SK-N-SH (cell line): ENCODE measurements around the gene DOK3. TPM values are rescaled to one million over a fixed set of nuclear protein-coding genes. Genes with fewer than 3 reads are reported as not detected.

Experiments used
- CTCF ChIA-PET: fragments of 300-600, 350-600 bp; formaldehyde crosslinking; extraction: SDS; loops from one replicate; lab custom pipeline; 2021; lab: Yijun Ruan, JAX
- POLR2A ChIA-PET: fragments of 350-600 bp; sonication (Branson Sonifier 250); formaldehyde crosslinking; extraction: SDS; loops from one replicate; lab custom pipeline; 2020; ENCODE audit warnings: antibody characterized with exemption, inconsistent platforms; lab: Yijun Ruan, JAX
- DNase-seq: peaks from one replicate; pipeline ENCODE4 v3.0.0; 2012
- H2AFZ ChIP-seq: fragments of 200-600 bp; sonication (generic); 2 replicates; pipeline ENCODE4 v1.8.1; 2016; ENCODE audit warnings: antibody characterized with exemption, mild to moderate bottlenecking, low read depth
- H3F3A ChIP-seq: fragments of 200-600 bp; sonication (generic); replicated peaks from 2 replicates; pipeline ENCODE3; 2016; ENCODE audit warnings: antibody characterized with exemption, mild to moderate bottlenecking; ENCODE audit not compliant: insufficient read depth
- H3K27ac ChIP-seq, 2 experiments: fragments of 200-500 bp in 1 of 2; fragments of 200-600 bp in 1 of 2; sonication (Bioruptor generic) in 1 of 2; sonication (generic), shearing (Covaris generic) in 1 of 2; 2 replicates each; pipeline versions ENCODE4 v1.5.1 to v1.6.1; 2014 to 2016; ENCODE audit warnings: low read depth in 2 of 2, inconsistent platforms in 1 of 2, low read length in 1 of 2, mild to moderate bottlenecking in 1 of 2, mixed read lengths in 1 of 2
- H3K27me3 ChIP-seq: fragments of 200-600 bp; sonication (generic), shearing (Covaris generic); 2 replicates; pipeline ENCODE4 v1.6.1; 2016; ENCODE audit warnings: mixed run types; ENCODE audit not compliant: insufficient read depth
- H3K36me3 ChIP-seq, 2 experiments: fragments of 200-500 bp in 1 of 2; fragments of 200-600 bp in 1 of 2; sonication (Bioruptor generic) in 1 of 2; sonication (generic) in 1 of 2; replicated peaks in 1 of 2; 2 replicates each; pipeline versions ENCODE3 to v1.5.1; 2014 to 2016; ENCODE audit warnings: low read length in 1 of 2, mild to moderate bottlenecking in 1 of 2; ENCODE audit not compliant: insufficient read depth in 2 of 2, control insufficient read depth in 1 of 2
- H3K4me1 ChIP-seq, 2 experiments: fragments of 200-500 bp in 1 of 2; fragments of 200-600 bp in 1 of 2; sonication (Bioruptor generic) in 1 of 2; sonication (generic), shearing (Covaris generic) in 1 of 2; 2 replicates each; pipeline versions ENCODE4 v1.5.1 to v1.6.1; 2014 to 2016; ENCODE audit warnings: low read depth in 1 of 2, low read length in 1 of 2, mixed run types in 1 of 2; ENCODE audit not compliant: insufficient read depth in 2 of 2, control insufficient read depth in 1 of 2
- H3K4me2 ChIP-seq: fragments of 200-600 bp; sonication (generic), shearing (Covaris generic); 2 replicates; pipeline ENCODE4 v1.6.1; 2017; ENCODE audit warnings: mixed run types
- H3K4me3 ChIP-seq, 2 experiments: fragments of 200-500 bp in 1 of 2; fragments of 200-600 bp in 1 of 2; sonication (Bioruptor generic) in 1 of 2; sonication (generic), shearing (Covaris generic) in 1 of 2; 2 replicates each; pipeline versions ENCODE4 v1.5.1 to v1.8.1; 2014 to 2016; ENCODE audit warnings: low read depth in 2 of 2, inconsistent platforms in 1 of 2, low read length in 1 of 2, mild to moderate bottlenecking in 1 of 2, mixed read lengths in 1 of 2, moderate library complexity in 1 of 2
- H3K79me2 ChIP-seq: fragments of 200-600 bp; sonication (generic); 2 replicates; pipeline ENCODE4 v1.8.1; 2017; ENCODE audit warnings: mild to moderate bottlenecking; ENCODE audit not compliant: insufficient read depth
- H3K9ac ChIP-seq: fragments of 200-600 bp; sonication (generic); 2 replicates; pipeline ENCODE4 v1.6.1; 2017; ENCODE audit warnings: mixed run types
- H3K9me2 ChIP-seq: fragments of 200-600 bp; sonication (generic); 2 replicates; pipeline ENCODE4 v1.6.1; 2017; ENCODE audit warnings: mixed run types
- H3K9me3 ChIP-seq: fragments of 200-600 bp; sonication (generic); 2 replicates; pipeline ENCODE4 v1.6.1; 2017; ENCODE audit warnings: mixed run types, mild to moderate bottlenecking, moderate library complexity
- H4K20me1 ChIP-seq: fragments of 200-600 bp; sonication (generic); 2 replicates; pipeline ENCODE4 v1.6.1; 2017; ENCODE audit warnings: mild to moderate bottlenecking, mixed run types; ENCODE audit not compliant: insufficient read depth
- EZH2phosphoT487 ChIP-seq: fragments of 200-600 bp; sonication (generic); IDR thresholded peaks from 2 replicates; pipeline ENCODE4 v1.6.1; 2017; ENCODE audit warnings: low read depth, mixed run types, mild to moderate bottlenecking, antibody characterized with exemption, moderate library complexity, borderline replicate concordance
- FOXJ3 ChIP-seq: sonication (generic); formaldehyde crosslinking; IDR thresholded peaks from 2 replicates; pipeline ENCODE4 v1.5.1; 2020; ENCODE audit warnings: mild to moderate bottlenecking, missing genetic modification reagents
- FOXM1 ChIP-seq: IDR thresholded peaks from 2 replicates; pipeline ENCODE4 v1.4.0; 2012; ENCODE audit warnings: low read depth, mild to moderate bottlenecking
- GATA2 ChIP-seq: sonication (generic); formaldehyde crosslinking; IDR thresholded peaks from 2 replicates; pipeline ENCODE4 v1.5.0; 2020; ENCODE audit warnings: mild to moderate bottlenecking, missing genetic modification reagents
- JUND ChIP-seq: IDR thresholded peaks from 2 replicates; pipeline ENCODE4 v1.4.0; 2012
- MXI1 ChIP-seq: IDR thresholded peaks from 2 replicates; pipeline ENCODE4 v1.6.1; 2012; ENCODE audit warnings: mild to moderate bottlenecking, low read depth, low read length, improper control_type of control experiment
- NFIC ChIP-seq: IDR thresholded peaks from 2 replicates; pipeline ENCODE4 v1.4.0; 2012; ENCODE audit warnings: borderline replicate concordance
- RAD21 ChIP-seq: IDR thresholded peaks from 2 replicates; pipeline ENCODE4 v1.6.1; 2012; ENCODE audit warnings: mild to moderate bottlenecking, low read length
- RCOR1 ChIP-seq: fragments of 150-350 bp; IDR thresholded peaks from 2 replicates; pipeline ENCODE4 v1.6.1; 2017; ENCODE audit warnings: antibody characterized with exemption, low read length
- RFX5 ChIP-seq: IDR thresholded peaks from 2 replicates; pipeline ENCODE4 v1.6.1; 2012; ENCODE audit warnings: mild to moderate bottlenecking, improper control_type of control experiment, low read length
- RXRA ChIP-seq: IDR thresholded peaks from 2 replicates; pipeline ENCODE4 v1.4.0; 2012; ENCODE audit warnings: low read depth, mild to moderate bottlenecking, borderline replicate concordance
- SIN3A ChIP-seq: IDR thresholded peaks from 2 replicates; pipeline ENCODE4 v1.6.1; 2012; ENCODE audit warnings: low read depth, mild to moderate bottlenecking, low read length, moderate library complexity, borderline replicate concordance
- SMC3 ChIP-seq: IDR thresholded peaks from 2 replicates; pipeline ENCODE4 v1.6.1; 2012; ENCODE audit warnings: low read depth, low read length, improper control_type of control experiment
- TAF1 ChIP-seq: IDR thresholded peaks from 2 replicates; pipeline ENCODE4 v1.6.1; 2012; ENCODE audit warnings: low read depth, mild to moderate bottlenecking, low read length, moderate library complexity, borderline replicate concordance
- TEAD4 ChIP-seq: IDR thresholded peaks from 2 replicates; pipeline ENCODE4 v1.4.0; 2012; ENCODE audit warnings: mild to moderate bottlenecking, borderline replicate concordance; ENCODE audit not compliant: insufficient read depth
- YY1 ChIP-seq: IDR thresholded peaks from 2 replicates; pipeline ENCODE4 v1.4.0; 2012; ENCODE audit warnings: low read depth, mild to moderate bottlenecking
- WGBS: methylation state at CpG from one replicate; pipeline ENCODE4 v1.1.6; 2017; ENCODE audit warnings: low lambda C conversion rate; 5-methylcytosine and 5-hydroxymethylcytosine counted together
- polyA plus RNA-seq, 3 experiments: library from polyadenylated mRNA; depleted of rRNA; stranded (reverse); fragments of >200 nt; gene quantifications; 2 replicates each; pipeline ENCODE4 v1.2.3, GENCODE V29; 2012
- TF ChIP-seq, protein P1 (sequence below): IDR thresholded peaks from 2 replicates; pipeline ENCODE4; 2012
- TF ChIP-seq, protein P2 (sequence below): fragments of 150-350 bp; IDR thresholded peaks from 2 replicates; pipeline ENCODE4 v1.6.1; 2016; ENCODE audit warnings: mild to moderate bottlenecking, low read depth, low read length

The DOK3 gene
- polyA plus RNA-seq, 1 of the 3 experiments (the other 2 are of a cell fraction): 2.2 TPM

DNA sequence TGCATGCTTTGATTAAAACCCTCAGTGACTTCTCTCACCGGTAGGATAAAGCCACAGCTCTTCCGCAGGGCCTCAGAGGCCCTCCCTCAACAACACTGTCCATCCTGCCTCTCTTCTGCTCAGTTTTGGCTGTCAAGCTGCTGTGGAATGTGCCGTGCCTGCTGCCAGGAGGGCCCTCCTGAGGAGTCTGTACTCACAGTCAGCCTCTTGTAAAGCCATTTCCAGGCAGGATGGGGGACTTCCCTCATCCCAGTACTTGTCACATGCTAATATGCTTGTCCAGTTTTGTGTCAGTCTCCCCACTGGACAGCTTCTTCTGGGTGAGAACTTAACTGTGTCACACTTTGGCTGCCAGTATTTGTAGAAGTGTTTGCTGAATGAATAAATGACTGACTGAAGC lies 21.0 kb upstream of the DOK3 start:
- H3K9me3 ChIP-seq: no peaks in the 10 kb centered on the region
- no peaks in the 10 kb centered on the region for H3K9me2 ChIP-seq
- no peak overlapping the region; a peak in 1 of 4 replicates for H3K27ac ChIP-seq
- H3K79me2 ChIP-seq: peaks cover 21% of the 10 kb centered on the region
- H3F3A ChIP-seq: no peaks in the 10 kb centered on the region
- no peak overlapping the region for H3K9ac ChIP-seq
- CTCF ChIA-PET: interaction anchor here (2.0 kb wide), 1 partner anchor 29 kb away, joined by 5 read pairs; no protein-coding TSS in a partner anchor
- H3K36me3 ChIP-seq: peaks cover 35 to 73% of the 10 kb centered on the region in 2 experiments
- WGBS: 92% methylated on average over 3 of the region's 3 CpGs
- no peak overlapping the region for H3K4me3 ChIP-seq
- no peak overlapping the region for H2AFZ ChIP-seq
- TF ChIP-seq YY1 (no peak), RAD21 (no peak), JUND (no peak), RFX5 (no peak), EZH2phosphoT487 (no peak), TAF1 (no peak), FOXJ3 (CRISPR knock-in tag) (no peak), GATA2 (CRISPR knock-in tag) (no peak), RCOR1 (no peak), SMC3 (no peak), FOXM1 (no peak), SIN3A (no peak), NFIC (no peak), TEAD4 (no peak), MXI1 (no peak), RXRA (no peak)
- TF ChIP-seq, protein P1, sequence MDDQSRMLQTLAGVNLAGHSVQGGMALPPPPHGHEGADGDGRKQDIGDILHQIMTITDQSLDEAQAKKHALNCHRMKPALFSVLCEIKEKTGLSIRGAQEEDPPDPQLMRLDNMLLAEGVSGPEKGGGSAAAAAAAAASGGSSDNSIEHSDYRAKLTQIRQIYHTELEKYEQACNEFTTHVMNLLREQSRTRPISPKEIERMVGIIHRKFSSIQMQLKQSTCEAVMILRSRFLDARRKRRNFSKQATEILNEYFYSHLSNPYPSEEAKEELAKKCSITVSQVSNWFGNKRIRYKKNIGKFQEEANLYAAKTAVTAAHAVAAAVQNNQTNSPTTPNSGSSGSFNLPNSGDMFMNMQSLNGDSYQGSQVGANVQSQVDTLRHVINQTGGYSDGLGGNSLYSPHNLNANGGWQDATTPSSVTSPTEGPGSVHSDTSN: no peak
- TF ChIP-seq, protein P2, sequence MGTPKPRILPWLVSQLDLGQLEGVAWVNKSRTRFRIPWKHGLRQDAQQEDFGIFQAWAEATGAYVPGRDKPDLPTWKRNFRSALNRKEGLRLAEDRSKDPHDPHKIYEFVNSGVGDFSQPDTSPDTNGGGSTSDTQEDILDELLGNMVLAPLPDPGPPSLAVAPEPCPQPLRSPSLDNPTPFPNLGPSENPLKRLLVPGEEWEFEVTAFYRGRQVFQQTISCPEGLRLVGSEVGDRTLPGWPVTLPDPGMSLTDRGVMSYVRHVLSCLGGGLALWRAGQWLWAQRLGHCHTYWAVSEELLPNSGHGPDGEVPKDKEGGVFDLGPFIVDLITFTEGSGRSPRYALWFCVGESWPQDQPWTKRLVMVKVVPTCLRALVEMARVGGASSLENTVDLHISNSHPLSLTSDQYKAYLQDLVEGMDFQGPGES: no peak
- no peak for DNase-seq
- H3K4me1 ChIP-seq: peaks cover 0 to 14% of the 10 kb centered on the region in 2 experiments; a peak in 1 of 4 replicates
- POLR2A ChIA-PET: no interaction called here
- peaks cover 5% of the 10 kb centered on the region; the same call in 1 of the 2 replicates for H4K20me1 ChIP-seq
- no peaks in the 10 kb centered on the region for H3K27me3 ChIP-seq
- no peak overlapping the region for H3K4me2 ChIP-seq
